HCT116 (cell line): Measurements from ENCODE around the gene IL18R1. TPM values are rescaled to one million over a fixed set of nuclear protein-coding genes. Genes with fewer than 3 reads are reported as not detected.

ENCODE experiments used
- ATAC-seq: fragments of 200-7000 bp; cut with Tn5 transposase; 2 replicates; pipeline ENCODE4 v1.9.1; 2020; ENCODE audit warnings: mild to moderate bottlenecking, moderate library complexity
- BruUV-seq: library from RNA; stranded (reverse); fragments of 400-500 nt; replicated peaks from 2 replicates; lab custom pipeline; 2021; lab: Mats Ljungman, UMichigan
- CTCF ChIA-PET: fragments of 300-600 bp; sonication (Branson Sonifier 250); formaldehyde crosslinking; loops from one replicate; lab custom pipeline; 2021; ENCODE audit warnings: antibody characterized with exemption; lab: Charles Lee
- POLR2A ChIA-PET: fragments of 300-600, 350-600 bp; sonication (Branson Sonifier 250); formaldehyde crosslinking; loops from one replicate; lab custom pipeline; 2021; ENCODE audit warnings: antibody characterized with exemption; lab: Charles Lee
- RAD21 ChIA-PET, 2 experiments: fragments of 300-600 bp; sonication (Branson Sonifier 250); formaldehyde crosslinking; loops; one replicate each; lab custom pipeline; 2023; ENCODE audit warnings: low total read pairs in 2 of 2; ENCODE audit not compliant: uncharacterized antibody in 2 of 2, unreplicated experiment in 2 of 2, low non-redundant PET in 1 of 2; lab: Charles Lee
- DNase-seq: peaks from one replicate; pipeline ENCODE4 v3.0.0-alpha.2; 2010; ENCODE audit warnings: low read depth, low spot score
- H2AFZ ChIP-seq: fragments of 200-600 bp; shearing (Covaris generic), sonication (generic); 2 replicates; pipeline ENCODE4 v1.6.1; 2017; ENCODE audit warnings: low read depth, mixed run types, mixed read lengths, antibody characterized with exemption, low read length; ENCODE audit not compliant: poor library complexity, severe bottlenecking
- H3K27ac ChIP-seq: 2 replicates; pipeline ENCODE4 v1.5.1; 2012; ENCODE audit warnings: low read depth, low read length
- H3K27me3 ChIP-seq: fragments of 200-600 bp; sonication (generic); 2 replicates; pipeline ENCODE4 v1.6.1; 2016; ENCODE audit warnings: mixed run types, low read length, mixed read lengths; ENCODE audit not compliant: insufficient read depth
- H3K36me3 ChIP-seq, 2 experiments: fragments of 200-500 bp in 1 of 2; fragments of 200-600 bp in 1 of 2; sonication (Bioruptor generic) in 1 of 2; sonication (generic) in 1 of 2; 2 replicates each; pipeline versions ENCODE4 v1.5.1 to v1.6.1; 2014 to 2016; ENCODE audit warnings: low read length in 2 of 2, inconsistent platforms in 1 of 2, mixed read lengths in 1 of 2, mixed run types in 1 of 2; ENCODE audit not compliant: insufficient read depth in 2 of 2, control insufficient read depth in 1 of 2
- H3K4me1 ChIP-seq, 2 experiments: fragments of 200-600 bp in 1 of 2; sonication (generic) in 1 of 2; 2 replicates each; pipeline versions ENCODE4 v1.5.1 to v1.6.1; 2012 to 2017; ENCODE audit warnings: low read length in 2 of 2, inconsistent platforms in 1 of 2, mild to moderate bottlenecking in 1 of 2, mixed read lengths in 1 of 2, mixed run types in 1 of 2, moderate library complexity in 1 of 2; ENCODE audit not compliant: insufficient read depth in 2 of 2, control insufficient read depth in 1 of 2
- H3K4me2 ChIP-seq: fragments of 200-600 bp; sonication (generic); 2 replicates; pipeline ENCODE4 v1.6.1; 2017; ENCODE audit warnings: mixed run types, low read length, mixed read lengths
- H3K4me3 ChIP-seq, 2 experiments: fragments of 200-600 bp in 1 of 2; sonication (generic) in 1 of 2; replicated peaks in 1 of 2; 2 replicates each; pipeline ENCODE4 v1.5.1; 2011 to 2016; ENCODE audit warnings: low read length in 2 of 2, control low read depth in 1 of 2, low read depth in 1 of 2, mild to moderate bottlenecking in 1 of 2, mixed read lengths in 1 of 2, mixed run types in 1 of 2
- H3K79me2 ChIP-seq: fragments of 200-600 bp; sonication (generic); 2 replicates; pipeline ENCODE4 v1.6.1; 2017; ENCODE audit warnings: mild to moderate bottlenecking, mixed run types, low read length, moderate library complexity, mixed read lengths; ENCODE audit not compliant: insufficient read depth
- H3K9ac ChIP-seq: fragments of 200-600 bp; sonication (generic); 2 replicates; pipeline ENCODE4 v1.6.1; 2016; ENCODE audit warnings: low read length, mixed read lengths
- H3K9me2 ChIP-seq: fragments of 200-600 bp; sonication (generic), shearing (Covaris generic); 2 replicates; pipeline ENCODE4 v1.6.1; 2017; ENCODE audit warnings: mixed run types, mild to moderate bottlenecking, moderate library complexity; ENCODE audit not compliant: insufficient read depth
- H3K9me3 ChIP-seq, 2 experiments: fragments of 200-500 bp in 1 of 2; fragments of 200-600 bp in 1 of 2; sonication (Bioruptor generic) in 1 of 2; sonication (generic) in 1 of 2; 2 replicates each; pipeline ENCODE4 v1.6.1; 2014 to 2017; ENCODE audit warnings: low read length in 2 of 2, mixed read lengths in 2 of 2, inconsistent platforms in 1 of 2, low read depth in 1 of 2, mild to moderate bottlenecking in 1 of 2, mixed run types in 1 of 2, moderate library complexity in 1 of 2; ENCODE audit not compliant: control insufficient read depth in 1 of 2, insufficient read depth in 1 of 2
- H4K20me1 ChIP-seq: fragments of 200-600 bp; sonication (generic), shearing (Covaris generic); 2 replicates; pipeline ENCODE4 v1.6.1; 2017; ENCODE audit warnings: mixed run types, mild to moderate bottlenecking, moderate library complexity; ENCODE audit not compliant: insufficient read depth
- ATF3 ChIP-seq: IDR thresholded peaks from 2 replicates; pipeline ENCODE4 v1.6.1; 2012
- CBX3 ChIP-seq: IDR thresholded peaks from 2 replicates; pipeline ENCODE4 v1.6.1; 2012; ENCODE audit warnings: low read depth
- CEBPB ChIP-seq: IDR thresholded peaks from 2 replicates; pipeline ENCODE4 v1.6.1; 2012; ENCODE audit warnings: low read depth
- EZH2phosphoT487 ChIP-seq: fragments of 200-600 bp; IDR thresholded peaks from 2 replicates; pipeline ENCODE4 v1.6.1; 2018; ENCODE audit warnings: antibody characterized with exemption, borderline replicate concordance
- FOSL1 ChIP-seq: IDR thresholded peaks from 2 replicates; pipeline ENCODE4 v1.6.1; 2012; ENCODE audit warnings: low read depth
- JUND ChIP-seq: IDR thresholded peaks from 2 replicates; pipeline ENCODE4 v1.6.1; 2012
- MAX ChIP-seq: IDR thresholded peaks from 2 replicates; pipeline ENCODE4 v1.6.1; 2012
- POLR2A ChIP-seq: IDR thresholded peaks from 2 replicates; pipeline ENCODE4 v1.7.0; 2011; ENCODE audit warnings: borderline replicate concordance; ENCODE audit not compliant: insufficient read depth, insufficient read length; ENCODE audit errors: extremely low read depth
- POLR2AphosphoS5 ChIP-seq: IDR thresholded peaks from 2 replicates; pipeline ENCODE4 v1.6.1; 2011; ENCODE audit warnings: mild to moderate bottlenecking, low read depth, low read length, moderate library complexity
- RAD21 ChIP-seq: IDR thresholded peaks from 2 replicates; pipeline ENCODE4 v1.6.1; 2012; ENCODE audit warnings: low read depth, mild to moderate bottlenecking
- SIN3A ChIP-seq: IDR thresholded peaks from 2 replicates; pipeline ENCODE4 v1.6.1; 2012; ENCODE audit warnings: low read depth
- SP1 ChIP-seq: IDR thresholded peaks from 2 replicates; pipeline ENCODE4 v1.6.1; 2012; ENCODE audit warnings: low read depth
- TCF7L2 ChIP-seq: IDR thresholded peaks from 2 replicates; pipeline ENCODE4 v1.7.0; 2011; ENCODE audit warnings: borderline replicate concordance, inconsistent platforms; ENCODE audit not compliant: insufficient read depth, insufficient read length; ENCODE audit errors: extremely low read depth
- YY1 ChIP-seq: IDR thresholded peaks from 2 replicates; pipeline ENCODE4 v1.6.1; 2011; ENCODE audit warnings: low read length, low read depth, moderate library complexity, mild to moderate bottlenecking; ENCODE audit not compliant: insufficient replicate concordance; ENCODE audit errors: extremely low read depth
- ZFX ChIP-seq: fragments of 450-650 bp; IDR thresholded peaks from 2 replicates; pipeline ENCODE4 v1.6.1; 2017
- ZNF274 ChIP-seq: fragments of 200-500 bp; sonication (Bioruptor generic); IDR thresholded peaks from 2 replicates; pipeline ENCODE4 v1.6.1; 2014; ENCODE audit warnings: mild to moderate bottlenecking, low read depth, low read length, inconsistent platforms
- intact Hi-C: fragments of 100-400 bp; cut with micrococcal nuclease; formaldehyde crosslinking; loops from 2 replicates; pipeline ENCODE4 v1.10.0; 2022
- total RNA-seq: library from RNA; stranded (reverse); gene quantifications from one replicate; pipeline ENCODE4 v1.2.1, GENCODE V29; 2021; ENCODE audit not compliant: unreplicated experiment
- TF ChIP-seq, protein P1 (sequence below): IDR thresholded peaks from 2 replicates; pipeline ENCODE4 v1.6.1; 2012; ENCODE audit warnings: low read depth

Gene IL18R1
- total RNA-seq, 1 experiment from 2014 or later = 1.5 TPM

GRCh38 chr2:102391565-102391964, 36.0 kb downstream of the IL18R1 start:
- ATAC-seq (no peak), DNase-seq (no peak)
- no peaks in the 10 kb centered on the region for H3K36me3 ChIP-seq
- POLR2A ChIA-PET = no interaction called here
- no peak overlapping the region for H2AFZ ChIP-seq
- H3K4me1 ChIP-seq = no peaks in the 10 kb centered on the region
- H3K9me2 ChIP-seq = no peaks in the 10 kb centered on the region
- no peak overlapping the region for H3K27ac ChIP-seq
- TF ChIP-seq ZFX (no peak), YY1 (no peak), CBX3 (no peak), FOSL1 (no peak), TCF7L2 (no peak), POLR2A (no peak), JUND (no peak), POLR2AphosphoS5 (no peak), RAD21 (no peak), ATF3 (no peak), SIN3A (no peak), CEBPB (no peak), SP1 (no peak), MAX (no peak), ZNF274 (no peak), EZH2phosphoT487 (no peak)
- TF ChIP-seq, protein P1, sequence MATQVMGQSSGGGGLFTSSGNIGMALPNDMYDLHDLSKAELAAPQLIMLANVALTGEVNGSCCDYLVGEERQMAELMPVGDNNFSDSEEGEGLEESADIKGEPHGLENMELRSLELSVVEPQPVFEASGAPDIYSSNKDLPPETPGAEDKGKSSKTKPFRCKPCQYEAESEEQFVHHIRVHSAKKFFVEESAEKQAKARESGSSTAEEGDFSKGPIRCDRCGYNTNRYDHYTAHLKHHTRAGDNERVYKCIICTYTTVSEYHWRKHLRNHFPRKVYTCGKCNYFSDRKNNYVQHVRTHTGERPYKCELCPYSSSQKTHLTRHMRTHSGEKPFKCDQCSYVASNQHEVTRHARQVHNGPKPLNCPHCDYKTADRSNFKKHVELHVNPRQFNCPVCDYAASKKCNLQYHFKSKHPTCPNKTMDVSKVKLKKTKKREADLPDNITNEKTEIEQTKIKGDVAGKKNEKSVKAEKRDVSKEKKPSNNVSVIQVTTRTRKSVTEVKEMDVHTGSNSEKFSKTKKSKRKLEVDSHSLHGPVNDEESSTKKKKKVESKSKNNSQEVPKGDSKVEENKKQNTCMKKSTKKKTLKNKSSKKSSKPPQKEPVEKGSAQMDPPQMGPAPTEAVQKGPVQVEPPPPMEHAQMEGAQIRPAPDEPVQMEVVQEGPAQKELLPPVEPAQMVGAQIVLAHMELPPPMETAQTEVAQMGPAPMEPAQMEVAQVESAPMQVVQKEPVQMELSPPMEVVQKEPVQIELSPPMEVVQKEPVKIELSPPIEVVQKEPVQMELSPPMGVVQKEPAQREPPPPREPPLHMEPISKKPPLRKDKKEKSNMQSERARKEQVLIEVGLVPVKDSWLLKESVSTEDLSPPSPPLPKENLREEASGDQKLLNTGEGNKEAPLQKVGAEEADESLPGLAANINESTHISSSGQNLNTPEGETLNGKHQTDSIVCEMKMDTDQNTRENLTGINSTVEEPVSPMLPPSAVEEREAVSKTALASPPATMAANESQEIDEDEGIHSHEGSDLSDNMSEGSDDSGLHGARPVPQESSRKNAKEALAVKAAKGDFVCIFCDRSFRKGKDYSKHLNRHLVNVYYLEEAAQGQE = no peak
- CTCF ChIA-PET = no interaction called here
- no peaks in the 10 kb centered on the region for H3K27me3 ChIP-seq
- H3K4me2 ChIP-seq = no peak overlapping the region
- no peak overlapping the region for H3K9ac ChIP-seq
- H3K79me2 ChIP-seq = no peaks in the 10 kb centered on the region
- no peak overlapping the region for H3K4me3 ChIP-seq
- RAD21 ChIA-PET = no interaction called here
- no peaks in the 10 kb centered on the region for H3K9me3 ChIP-seq
- intact Hi-C loops = no loop called here
- no peaks in the 10 kb centered on the region; the same call in 1 of the 2 replicates for H4K20me1 ChIP-seq
- BruUV-seq = no TSS peak
